Fibroblast of the aortic adventitia (primary cell): ENCODE results near the gene ARID1B. TPM values are rescaled to one million over a fixed set of nuclear protein-coding genes. Genes with fewer than 3 reads are reported as not detected.

ENCODE experiments used
- DNase-seq: peaks from one replicate; pipeline ENCODE4 v3.0.0-alpha.2; 2010; ENCODE audit warnings: low read depth
- H3K4me3 ChIP-seq: 2 replicates; pipeline ENCODE4 v1.5.1; 2011; ENCODE audit warnings: low read depth, mild to moderate bottlenecking, control low read depth, low read length, moderate library complexity
- total RNA-seq: library from RNA; depleted of rRNA; stranded (reverse); fragments of >200 nt; gene quantifications from 2 replicates; pipeline ENCODE4 v1.2.3, GENCODE V29; 2012; ENCODE audit warnings: low replicate concordance
- TF ChIP-seq, protein P1 (sequence below): IDR thresholded peaks from 2 replicates; pipeline ENCODE4 v1.5.1; 2011; ENCODE audit warnings: mild to moderate bottlenecking, low read length, control low read depth, inconsistent platforms; ENCODE audit not compliant: insufficient read depth

The ARID1B gene
- total RNA-seq, 1 donor: 55.9 TPM

DNA sequence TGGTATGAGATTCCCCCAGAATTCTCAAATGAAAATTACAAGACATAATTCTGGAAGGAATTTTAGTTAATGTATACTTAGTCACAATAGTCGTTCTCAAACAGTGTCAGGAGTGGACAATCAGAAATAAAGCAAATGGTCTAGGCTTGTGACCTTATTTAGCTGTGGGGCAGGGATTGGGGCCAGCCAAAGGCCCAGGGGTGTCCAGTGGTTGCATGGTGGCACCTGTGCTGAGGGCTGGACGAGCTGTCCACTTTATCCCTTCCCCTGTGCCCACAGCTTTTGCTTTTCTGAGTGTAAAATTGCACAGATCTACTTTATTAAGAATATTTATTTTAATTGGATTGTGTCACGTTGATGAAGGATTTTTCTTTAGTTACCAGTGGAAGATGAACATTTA lies 195.0 kb downstream of the ARID1B start:
- TF ChIP-seq, protein P1, sequence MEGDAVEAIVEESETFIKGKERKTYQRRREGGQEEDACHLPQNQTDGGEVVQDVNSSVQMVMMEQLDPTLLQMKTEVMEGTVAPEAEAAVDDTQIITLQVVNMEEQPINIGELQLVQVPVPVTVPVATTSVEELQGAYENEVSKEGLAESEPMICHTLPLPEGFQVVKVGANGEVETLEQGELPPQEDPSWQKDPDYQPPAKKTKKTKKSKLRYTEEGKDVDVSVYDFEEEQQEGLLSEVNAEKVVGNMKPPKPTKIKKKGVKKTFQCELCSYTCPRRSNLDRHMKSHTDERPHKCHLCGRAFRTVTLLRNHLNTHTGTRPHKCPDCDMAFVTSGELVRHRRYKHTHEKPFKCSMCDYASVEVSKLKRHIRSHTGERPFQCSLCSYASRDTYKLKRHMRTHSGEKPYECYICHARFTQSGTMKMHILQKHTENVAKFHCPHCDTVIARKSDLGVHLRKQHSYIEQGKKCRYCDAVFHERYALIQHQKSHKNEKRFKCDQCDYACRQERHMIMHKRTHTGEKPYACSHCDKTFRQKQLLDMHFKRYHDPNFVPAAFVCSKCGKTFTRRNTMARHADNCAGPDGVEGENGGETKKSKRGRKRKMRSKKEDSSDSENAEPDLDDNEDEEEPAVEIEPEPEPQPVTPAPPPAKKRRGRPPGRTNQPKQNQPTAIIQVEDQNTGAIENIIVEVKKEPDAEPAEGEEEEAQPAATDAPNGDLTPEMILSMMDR: no peak

DNA sequence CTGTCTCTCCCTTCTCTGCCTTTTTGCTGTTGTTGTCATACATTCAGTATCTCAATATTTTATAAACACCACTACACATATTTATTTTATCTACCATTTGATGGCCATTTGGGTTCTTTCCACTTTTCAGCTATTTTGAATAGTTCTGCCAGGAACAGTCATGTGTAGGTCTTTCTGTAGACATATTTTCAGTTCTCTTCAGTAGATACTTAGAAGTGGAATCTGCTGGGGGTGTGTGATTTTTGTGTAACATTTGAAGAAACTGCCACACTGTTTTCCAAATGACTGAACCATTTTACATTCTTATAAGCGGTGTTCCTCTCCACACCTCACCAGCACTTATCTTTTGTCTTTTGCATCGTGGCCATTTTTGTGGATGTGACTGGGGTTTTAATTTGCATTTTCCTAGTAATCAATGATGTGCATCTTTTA lies 197.7 kb downstream of the ARID1B start:
- DNase-seq: peak; percentile 23
- TF ChIP-seq, protein P1: no peak
- no peak overlapping the region for H3K4me3 ChIP-seq

More for the DNA sequence above, 195.0 kb downstream of the ARID1B start:
- H3K4me3 ChIP-seq: no peak overlapping the region
- DNase-seq: no peak

- TF ChIP-seq, protein P1: no peak
- DNase-seq: no peak
- H3K4me3 ChIP-seq: no peak overlapping the region
These were observed 198.2 kb downstream of the ARID1B start for GRCh38 chr6:156975414-156975813.

GRCh38 chr6:156976216-156977127 lies 199.3 kb downstream of the ARID1B start:
- TF ChIP-seq, protein P1: no peak
- DNase-seq: peak; percentile 51
- H3K4me3 ChIP-seq: peak overlapping the region; percentile 50

- no peak overlapping the region for H3K4me3 ChIP-seq
- TF ChIP-seq, protein P1: no peak
- peak; percentile 73 for DNase-seq
These were observed 200.5 kb downstream of the ARID1B start for GRCh38 chr6:156977527-156978291.

- TF ChIP-seq, protein P1: no peak
- no peak for DNase-seq
- no peak overlapping the region for H3K4me3 ChIP-seq
These were observed 201.8 kb downstream of the ARID1B start for GRCh38 chr6:156978948-156979347.
